H1 (cell line): ENCODE data around the gene NEUROD1. TPM values are rescaled to one million over a fixed set of nuclear protein-coding genes. Genes with fewer than 3 reads are reported as not detected.
"Not testable (repeated sequence)": the region's sequence is repeated elsewhere in the genome, so short reads cannot be mapped to it uniquely, and the experiment has no call there.

ENCODE experiments used
- CTCF ChIA-PET: fragments of 300-600 bp; sonication (Branson Sonifier 250); formaldehyde crosslinking; loops from one replicate; lab custom pipeline; 2021; ENCODE audit not compliant: partially characterized antibody; lab: Charles Lee
- POLR2A ChIA-PET: fragments of 300-600 bp; sonication (Branson Sonifier 250); formaldehyde crosslinking; loops from one replicate; lab custom pipeline; 2021; ENCODE audit warnings: inconsistent platforms; ENCODE audit not compliant: partially characterized antibody; lab: Charles Lee
- DNase-seq, 2 experiments: peaks; one replicate each; pipeline versions ENCODE4 v3.0.0 to v3.0.0-alpha.2; 2010 to 2022; ENCODE audit warnings: low spot score in 2 of 2, low read depth in 1 of 2, mixed read lengths in 1 of 2
- FAIRE-seq: peaks from 2 replicates; lab custom pipeline; 2011; peaks lifted over from hg19 to GRCh38; lab: Jason Lieb, UNC
- H2AFZ ChIP-seq: 2 replicates; pipeline ENCODE4 v1.8.1; 2012; ENCODE audit warnings: low read length, inconsistent platforms
- H2AK5ac ChIP-seq: 2 replicates; pipeline ENCODE4 v1.6.1; 2013; ENCODE audit warnings: low read depth, low read length
- H2BK120ac ChIP-seq: replicated peaks from 2 replicates; pipeline ENCODE3; 2013; ENCODE audit warnings: low read depth, low read length, inconsistent platforms
- H2BK12ac ChIP-seq: 2 replicates; pipeline ENCODE4 v1.6.1; 2013; ENCODE audit warnings: low read depth, low read length
- H2BK15ac ChIP-seq: 2 replicates; pipeline ENCODE4 v1.6.1; 2013; ENCODE audit warnings: low read length
- H2BK20ac ChIP-seq: 2 replicates; pipeline ENCODE4 v1.6.1; 2013; ENCODE audit warnings: low read length
- H2BK5ac ChIP-seq: 2 replicates; pipeline ENCODE4 v1.6.1; 2013; ENCODE audit warnings: low read depth, low read length
- H3K14ac ChIP-seq: 2 replicates; pipeline ENCODE4 v1.6.1; 2013; ENCODE audit warnings: inconsistent platforms; ENCODE audit not compliant: insufficient read length
- H3K18ac ChIP-seq: 2 replicates; pipeline ENCODE4 v1.6.1; 2013; ENCODE audit warnings: low read length; ENCODE audit errors: extremely low read depth
- H3K23ac ChIP-seq: 2 replicates; pipeline ENCODE4 v1.6.1; 2013; ENCODE audit warnings: inconsistent platforms; ENCODE audit not compliant: insufficient read length
- H3K23me2 ChIP-seq: 2 replicates; pipeline ENCODE4 v1.6.1; 2013; ENCODE audit warnings: low read depth, low read length
- H3K27ac ChIP-seq: 2 replicates; pipeline ENCODE4 v1.6.1; 2011; ENCODE audit warnings: low read depth, low read length, inconsistent platforms
- H3K27me3 ChIP-seq, 4 experiments: replicated peaks in 1 of 4; 1 replicate in 1 of 4; 2 replicates in 3 of 4; pipeline versions ENCODE4 v1.6.1 to v1.8.1; 2011 to 2013; ENCODE audit warnings: low read length in 3 of 4, mild to moderate bottlenecking in 3 of 4, inconsistent platforms in 2 of 4, mixed read lengths in 2 of 4, moderate library complexity in 1 of 4; ENCODE audit not compliant: control insufficient read depth in 3 of 4, insufficient read depth in 3 of 4; ENCODE audit errors: extremely low read depth in 1 of 4
- H3K36me3 ChIP-seq, 4 experiments: 2 replicates each; pipeline versions ENCODE4 v1.6.1 to v1.8.1; 2011 to 2013; ENCODE audit warnings: mild to moderate bottlenecking in 4 of 4, low read length in 3 of 4, moderate library complexity in 2 of 4, control low read depth in 1 of 4, inconsistent platforms in 1 of 4; ENCODE audit not compliant: insufficient read depth in 4 of 4, control insufficient read depth in 2 of 4
- H3K4ac ChIP-seq: replicated peaks from 2 replicates; pipeline ENCODE3; 2013; ENCODE audit warnings: low read length, low read depth, mixed read lengths, inconsistent platforms; ENCODE audit not compliant: insufficient read length
- H3K4me1 ChIP-seq, 4 experiments: replicated peaks in 1 of 4; 1 replicate in 1 of 4; 2 replicates in 3 of 4; pipeline versions ENCODE4 v1.6.1 to v1.8.1; 2011 to 2013; ENCODE audit warnings: low read length in 3 of 4, inconsistent platforms in 2 of 4, mixed read lengths in 1 of 4; ENCODE audit not compliant: insufficient read depth in 4 of 4, control insufficient read depth in 3 of 4
- H3K4me2 ChIP-seq, 2 experiments: 2 replicates each; pipeline versions ENCODE4 v1.6.1 to v1.8.1; 2011 to 2013; ENCODE audit warnings: low read depth in 2 of 2, low read length in 2 of 2, control low read depth in 1 of 2, inconsistent platforms in 1 of 2, mild to moderate bottlenecking in 1 of 2; ENCODE audit not compliant: insufficient read depth in 1 of 2
- H3K4me3 ChIP-seq, 4 experiments: fragments of 200-600, 300-600 bp in 1 of 4; sonication (generic), shearing (Covaris generic), sonication (Bioruptor Twin) in 1 of 4; 2 replicates each; pipeline versions ENCODE4 v1.5.1 to v1.8.1; 2011 to 2016; ENCODE audit warnings: low read length in 4 of 4, low read depth in 3 of 4, control low read depth in 2 of 4, inconsistent platforms in 2 of 4, mild to moderate bottlenecking in 2 of 4, mixed read lengths in 1 of 4, moderate library complexity in 1 of 4; ENCODE audit not compliant: insufficient read depth in 2 of 4; ENCODE audit errors: extremely low read depth in 1 of 4
- H3K56ac ChIP-seq: replicated peaks from 2 replicates; pipeline ENCODE3; 2013; ENCODE audit warnings: low read depth, mild to moderate bottlenecking, mixed read lengths, low read length, inconsistent platforms; ENCODE audit not compliant: insufficient read length
- H3K79me1 ChIP-seq: 2 replicates; pipeline ENCODE4 v1.6.1; 2013; ENCODE audit warnings: low read depth, low read length, control low read depth
- H3K79me2 ChIP-seq, 2 experiments: 2 replicates each; pipeline versions ENCODE4 v1.6.1 to v1.8.1; 2012 to 2013; ENCODE audit warnings: low read length in 2 of 2, mild to moderate bottlenecking in 2 of 2, inconsistent platforms in 1 of 2; ENCODE audit not compliant: insufficient read depth in 2 of 2, control insufficient read depth in 1 of 2
- H3K9ac ChIP-seq, 4 experiments: replicated peaks in 1 of 4; 1 replicate in 1 of 4; 2 replicates in 3 of 4; pipeline versions ENCODE4 v1.6.1 to v1.8.1; 2011 to 2013; ENCODE audit warnings: low read depth in 3 of 4, low read length in 3 of 4, control low read depth in 2 of 4, mild to moderate bottlenecking in 2 of 4, moderate library complexity in 2 of 4, inconsistent platforms in 1 of 4; ENCODE audit errors: extremely low read depth in 1 of 4
- H3K9me3 ChIP-seq, 2 experiments: 2 replicates each; pipeline versions ENCODE4 v1.6.1 to v1.8.1; 2012 to 2013; ENCODE audit warnings: mild to moderate bottlenecking in 2 of 2, moderate library complexity in 2 of 2, control low read depth in 1 of 2, inconsistent platforms in 1 of 2, low read depth in 1 of 2, low read length in 1 of 2, mixed read lengths in 1 of 2; ENCODE audit not compliant: insufficient read depth in 2 of 2
- H4K20me1 ChIP-seq, 2 experiments: replicated peaks in 1 of 2; 2 replicates each; pipeline versions ENCODE3 to v1.8.1; 2011 to 2013; ENCODE audit warnings: inconsistent platforms in 2 of 2, low read length in 2 of 2, mild to moderate bottlenecking in 1 of 2; ENCODE audit not compliant: insufficient read depth in 2 of 2, control insufficient read depth in 1 of 2
- H4K5ac ChIP-seq: 2 replicates; pipeline ENCODE4 v1.6.1; 2013; ENCODE audit warnings: low read length, low read depth, mixed read lengths, inconsistent platforms; ENCODE audit not compliant: insufficient read length
- H4K8ac ChIP-seq: 2 replicates; pipeline ENCODE4 v1.8.0; 2013; ENCODE audit warnings: mild to moderate bottlenecking, moderate library complexity, low read length, inconsistent platforms; ENCODE audit not compliant: insufficient read depth; ENCODE audit errors: extremely low read depth
- H4K91ac ChIP-seq: replicated peaks from 2 replicates; pipeline ENCODE3; 2013; ENCODE audit warnings: low read length, mixed read lengths, inconsistent platforms; ENCODE audit not compliant: insufficient read length
- WGBS, 2 experiments: shearing (Covaris generic) in 1 of 2; methylation state at CpG; one replicate each; pipeline versions ENCODE4 v1.1.6 to v1.1.7; 2013 to 2015; ENCODE audit warnings: low lambda C conversion rate in 2 of 2, mixed read lengths in 2 of 2, inconsistent platforms in 1 of 2, low coverage in 1 of 2, missing lambda C conversion rate in 1 of 2; ENCODE audit not compliant: insufficient replicate concordance in 2 of 2, insufficient coverage in 1 of 2, insufficient read length in 1 of 2; ENCODE audit errors: extremely low coverage in 1 of 2, missing lambda C conversion rate in 1 of 2; 5-methylcytosine and 5-hydroxymethylcytosine counted together
- polyA plus RNA-seq, 7 experiments: library from polyadenylated mRNA; depleted of rRNA in 3 of 7; stranded (reverse) in 5 of 7; unstranded in 2 of 7; fragments of >200 nt in 5 of 7; fragments of 200-250 nt in 2 of 7; gene quantifications; 1 replicate in 5 of 7; 2 replicates in 1 of 7; 4 replicates in 1 of 7; pipeline versions ENCODE4 v1.2.1 to v1.2.3, GENCODE V29; 2011 to 2013; ENCODE audit warnings: missing spikeins in 2 of 7, mixed read lengths in 2 of 7
- total RNA-seq: library from RNA; stranded (reverse); fragmentation: NEBNext Ultra II Directional; extraction: Animal tissue kit (Norgen Biotek cat#: 25700); gene quantifications from 2 replicates; pipeline ENCODE4 v1.2.1, GENCODE V29; 2021

NEUROD1 gene
- total and polyA plus RNA-seq, 2 of the 8 experiments (the other 6 are each of a cell fraction or from before 2014, with no cell fraction given) = 0.08 TPM; not detected in 1

GRCh38 chr2:181711051-181711450 is 30.7 kb upstream of the NEUROD1 start:
- H4K5ac ChIP-seq, H3K4me3 ChIP-seq, H3K23ac ChIP-seq, H3K18ac ChIP-seq, H3K4me1 ChIP-seq, H3K56ac ChIP-seq, H3K4ac ChIP-seq, H2BK120ac ChIP-seq, H3K9me3 ChIP-seq, H4K8ac ChIP-seq, H4K91ac ChIP-seq, H2BK20ac ChIP-seq, H2BK12ac ChIP-seq, H2BK15ac ChIP-seq, POLR2A ChIA-PET, H3K4me2 ChIP-seq, H3K23me2 ChIP-seq, H3K27ac ChIP-seq, DNase-seq, H3K79me1 ChIP-seq, H3K14ac ChIP-seq, FAIRE-seq, H3K36me3 ChIP-seq, H2AK5ac ChIP-seq, H3K27me3 ChIP-seq, H3K79me2 ChIP-seq, H4K20me1 ChIP-seq, H2BK5ac ChIP-seq, H3K9ac ChIP-seq, H2AFZ ChIP-seq: not testable (repeated sequence)
- CTCF ChIA-PET = interaction anchor here (0.6 to 1.3 kb wide), 2 partner anchors 55 to 138 kb away, joined by 4 to 9 read pairs; no protein-coding TSS in a partner anchor

GRCh38 chr2:181702519-181702918 is 22.2 kb upstream of the NEUROD1 start:
- H3K4me1 ChIP-seq, H2AFZ ChIP-seq, H2AK5ac ChIP-seq, H2BK12ac ChIP-seq, H4K91ac ChIP-seq, H4K20me1 ChIP-seq, H3K4me3 ChIP-seq, CTCF ChIA-PET, H3K27ac ChIP-seq, H3K36me3 ChIP-seq, H4K5ac ChIP-seq, H3K23me2 ChIP-seq, H2BK15ac ChIP-seq, H2BK5ac ChIP-seq, H3K23ac ChIP-seq, POLR2A ChIA-PET, H3K9ac ChIP-seq, H3K4ac ChIP-seq, DNase-seq, H3K56ac ChIP-seq, H3K4me2 ChIP-seq, H2BK120ac ChIP-seq, H2BK20ac ChIP-seq, H4K8ac ChIP-seq, H3K79me1 ChIP-seq, H3K27me3 ChIP-seq, H3K79me2 ChIP-seq, H3K14ac ChIP-seq, H3K18ac ChIP-seq, FAIRE-seq: not testable (repeated sequence)
- 97% methylated on average over 3 of the region's 3 CpGs; no CpG with 5 or more reads in 1 of the 2 experiments for WGBS, 2 experiments
- peaks cover 7 to 14% of the 10 kb centered on the region in 2 experiments for H3K9me3 ChIP-seq
